HG02943 (cell line): ENCODE data around the gene TNS1.
"Not testable (repeated sequence)": the region's sequence is repeated elsewhere in the genome, so short reads cannot be mapped to it uniquely, and the experiment has no call there.

Experiments used
- ATAC-seq: cut with Tn5 transposase; IDR thresholded peaks from one replicate; pipeline ENCODE4 v1.9.1; 2021; ENCODE audit warnings: mild to moderate bottlenecking, low read depth, moderate library complexity; ENCODE audit not compliant: unreplicated experiment

TNS1 gene

GRCh38 chr2:218002845-218003180 lies at the start of gene TNS1:
TSS of gene TNS1 (minus strand) at chr2:218002995. CDS start at chr2:218002872, 123 bp downstream.
- no peak for ATAC-seq

GRCh38 chr2:218051903-218052302 lies 49.1 kb upstream of the TNS1 start:
- ATAC-seq = no peak

GRCh38 chr2:218047536-218048225 lies 44.9 kb upstream of the TNS1 start:
- ATAC-seq = no peak

GRCh38 chr2:218046238-218046637 lies 43.4 kb upstream of the TNS1 start:
- ATAC-seq = peak; percentile 56

- ATAC-seq = not testable (repeated sequence)
Observed at GRCh38 chr2:218044599-218044998, 41.8 kb upstream of the TNS1 start.

GRCh38 chr2:218043701-218044109 lies 40.9 kb upstream of the TNS1 start:
- no peak for ATAC-seq

- ATAC-seq = no peak
Observed at GRCh38 chr2:218043100-218043499, 40.3 kb upstream of the TNS1 start.

- ATAC-seq = no peak
Observed at GRCh38 chr2:218041302-218042168, 38.7 kb upstream of the TNS1 start.

GRCh38 chr2:218040883-218041282 lies 38.1 kb upstream of the TNS1 start:
- no peak for ATAC-seq

- ATAC-seq = no peak
Observed at GRCh38 chr2:218039171-218039570, 36.4 kb upstream of the TNS1 start.

GRCh38 chr2:218036371-218036770 lies 33.6 kb upstream of the TNS1 start:
- no peak for ATAC-seq

- ATAC-seq = no peak
Observed at GRCh38 chr2:218035463-218036100, 32.8 kb upstream of the TNS1 start.

- ATAC-seq = peak; percentile 85
Observed at GRCh38 chr2:218034497-218035213, 31.9 kb upstream of the TNS1 start.

- ATAC-seq = no peak
Observed at GRCh38 chr2:218033590-218034496, 31.0 kb upstream of the TNS1 start.

- ATAC-seq = no peak
Observed at GRCh38 chr2:218033208-218033589, 30.4 kb upstream of the TNS1 start.

GRCh38 chr2:218032336-218033171 lies 29.8 kb upstream of the TNS1 start:
- no peak for ATAC-seq

- ATAC-seq = no peak
Observed at GRCh38 chr2:218031771-218032257, 29.0 kb upstream of the TNS1 start.

- no peak for ATAC-seq
Observed at GRCh38 chr2:218031261-218031660, 28.5 kb upstream of the TNS1 start.
